Bone marrow (tissue), 2 donors: ENCODE measurements around the gene UBR7.

Source experiments
- DNase-seq, 2 donors: peaks; one replicate each; lab custom pipeline; 2025; lab: John Stamatoyannopoulos, UW

Gene UBR7

DNA sequence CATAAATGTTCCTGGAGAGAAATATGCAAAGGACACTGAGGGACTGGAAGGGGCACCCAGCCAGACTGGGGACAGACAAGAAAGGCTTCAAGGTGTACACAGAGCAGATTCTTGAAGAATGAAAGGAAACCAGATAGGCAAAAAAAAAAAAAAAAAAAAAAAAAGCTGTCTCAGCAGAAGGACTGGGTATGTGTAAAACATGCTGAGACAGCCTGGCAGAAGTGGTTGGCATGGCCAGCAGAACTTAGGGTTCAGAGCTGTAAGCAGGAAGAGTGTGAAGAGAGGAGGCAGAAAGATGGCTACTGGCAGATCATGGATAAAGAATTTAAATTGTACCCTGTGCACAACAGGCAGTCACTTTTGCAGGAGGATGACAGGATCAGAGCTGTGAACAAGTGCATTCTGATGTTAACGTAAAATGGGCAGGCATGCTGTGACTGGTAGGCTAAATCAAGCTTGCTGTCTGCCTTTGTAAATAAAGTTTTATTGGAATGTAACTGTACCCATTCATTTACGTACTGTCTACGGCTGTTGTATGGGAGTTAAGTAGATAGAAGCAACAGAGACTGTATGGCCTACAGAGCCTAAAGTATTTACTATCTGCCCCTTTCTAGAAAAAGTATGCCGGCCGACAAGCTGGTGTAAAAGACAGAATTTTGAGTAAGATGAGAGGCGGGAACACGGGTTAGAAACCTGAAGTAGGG is 42.2 kb downstream of the UBR7 start:
- DNase-seq, result no peak

DNA sequence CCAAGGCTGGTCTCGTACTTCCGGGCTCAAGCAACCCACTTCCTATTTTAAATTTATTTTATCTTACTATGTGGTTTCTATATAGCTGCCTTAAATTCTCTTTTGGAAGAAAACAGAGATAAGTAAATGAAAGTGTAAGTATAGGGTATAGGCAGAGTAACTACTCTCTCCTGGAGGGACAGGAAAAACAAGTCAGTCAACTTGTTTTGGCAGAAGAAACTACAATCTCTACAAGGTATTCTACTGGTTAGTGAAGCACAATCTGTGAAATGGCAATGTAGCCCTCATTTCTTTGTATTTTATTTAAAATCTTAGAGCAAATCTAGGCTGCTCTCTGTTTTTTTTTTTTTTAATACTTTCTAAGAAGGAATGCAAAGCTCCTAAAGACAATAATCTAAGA is 55.4 kb downstream of the UBR7 start:
- no peak for DNase-seq

DNA sequence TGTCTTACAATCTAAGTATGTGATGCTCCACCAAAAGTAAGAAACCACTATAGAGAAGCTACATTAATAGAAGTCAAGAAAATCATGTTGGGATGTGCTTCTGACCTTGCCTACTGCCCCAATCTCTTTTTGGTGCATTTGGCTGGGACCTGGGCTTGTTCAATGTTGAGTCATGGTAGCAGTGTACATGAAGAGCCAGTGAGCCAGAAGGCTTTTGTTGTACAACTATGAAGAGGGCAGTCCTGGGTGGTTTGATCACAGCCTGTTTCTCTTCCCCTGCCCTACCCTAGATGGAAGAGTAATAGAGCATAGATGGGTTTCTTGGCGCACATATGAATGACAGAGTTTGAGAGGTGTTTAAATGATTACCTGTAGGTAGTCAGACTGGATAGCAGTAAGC is 56.4 kb downstream of the UBR7 start:
- DNase-seq, result no peak

DNA sequence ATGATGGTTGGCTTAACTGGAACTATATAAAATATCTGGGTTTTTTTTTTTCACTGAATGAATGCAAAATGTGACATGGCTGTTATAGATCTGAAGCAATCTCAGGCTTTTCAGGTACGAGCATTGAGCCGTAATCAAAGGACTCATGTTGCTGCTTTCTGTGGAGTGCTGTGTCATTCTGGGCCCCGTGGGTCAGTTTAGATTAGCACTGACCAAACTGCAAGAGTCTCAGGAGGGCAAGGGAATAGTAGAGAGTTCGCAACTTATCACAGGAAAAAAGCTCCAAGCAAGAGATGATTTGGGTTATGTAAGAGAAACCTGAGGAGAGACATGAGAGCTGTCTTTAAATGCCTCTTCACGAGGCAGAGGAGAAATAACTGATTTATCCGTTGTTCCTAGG is 59.1 kb downstream of the UBR7 start:
- no peak for DNase-seq

DNA sequence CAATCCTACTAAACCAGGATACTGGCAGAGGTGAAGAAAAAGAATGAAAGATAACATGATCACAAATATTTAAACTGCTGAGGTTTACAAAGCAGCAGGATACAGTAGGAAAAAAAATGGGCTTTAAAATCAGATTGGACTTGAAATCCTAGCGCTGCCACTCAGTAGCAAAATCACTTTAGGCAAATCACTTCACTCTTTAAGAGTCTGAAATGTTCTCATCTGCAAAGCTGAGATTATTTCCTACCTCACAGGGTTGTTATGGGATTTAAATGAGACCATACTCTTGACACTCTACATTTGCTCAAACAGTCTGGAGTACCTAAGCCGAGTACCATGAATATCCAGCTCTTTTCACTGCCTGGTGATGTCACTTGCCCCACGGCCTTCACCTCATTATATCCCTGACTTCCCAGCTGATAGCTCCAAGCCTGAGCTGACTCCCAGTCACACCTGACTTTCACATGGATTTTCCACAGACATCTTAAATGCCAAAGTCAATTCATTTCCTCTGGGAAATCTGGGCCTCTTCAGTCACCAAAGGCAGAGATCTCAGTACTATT is 60.2 kb downstream of the UBR7 start:
- DNase-seq, result no peak

DNA sequence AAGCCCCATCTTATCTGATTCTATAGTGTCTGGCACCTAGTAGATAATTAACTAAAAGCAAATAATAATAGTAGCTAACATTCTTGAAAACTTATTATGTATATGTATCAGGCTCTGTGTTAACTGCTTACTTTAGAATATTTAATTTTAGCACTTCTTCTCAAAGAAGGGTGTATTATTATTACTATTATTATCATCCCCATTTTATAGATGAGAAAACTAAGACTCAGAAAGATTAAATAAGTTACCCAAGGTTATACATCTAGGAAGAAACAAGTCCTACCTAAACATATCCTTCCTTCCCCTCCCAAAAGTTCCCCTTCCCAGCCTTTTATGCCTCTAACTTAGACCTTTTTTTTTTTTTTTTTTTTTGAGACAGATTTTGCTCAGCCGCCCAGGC is 61.4 kb downstream of the UBR7 start:
- no peak for DNase-seq

DNA sequence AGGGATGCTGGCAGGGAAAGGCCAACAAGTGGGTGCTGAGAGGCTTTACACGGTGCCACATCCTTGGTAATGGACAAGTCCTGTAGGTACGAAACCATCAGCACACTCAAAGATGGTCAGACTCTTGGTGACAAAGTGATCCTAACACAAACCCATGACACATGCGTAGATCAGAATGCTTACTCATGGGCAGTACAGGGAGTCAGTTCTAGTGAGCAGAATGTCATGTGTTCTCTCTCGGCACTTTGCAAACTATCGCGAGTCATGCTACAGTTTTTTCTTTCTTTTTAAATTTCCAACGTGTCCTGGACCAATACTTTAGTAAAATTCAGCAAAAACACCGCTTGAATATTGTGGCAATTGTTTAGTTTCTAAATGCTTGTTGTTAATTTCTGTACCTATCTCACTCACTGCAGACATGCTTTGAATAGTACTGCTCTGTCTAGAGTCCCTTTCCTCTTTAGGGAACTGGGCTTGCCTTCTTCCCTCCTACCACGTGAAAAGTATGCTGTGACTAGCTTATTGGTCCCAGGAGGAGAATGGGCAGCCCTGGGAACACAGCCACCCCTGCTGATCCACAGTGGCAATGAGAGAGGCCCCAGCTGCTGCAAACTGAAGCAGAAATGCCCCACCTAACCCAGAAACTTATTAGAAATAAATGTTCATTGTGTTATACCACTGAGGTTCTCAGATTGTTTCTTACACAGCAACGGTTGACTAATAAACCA is 62.4 kb downstream of the UBR7 start:
- no peak for DNase-seq

DNA sequence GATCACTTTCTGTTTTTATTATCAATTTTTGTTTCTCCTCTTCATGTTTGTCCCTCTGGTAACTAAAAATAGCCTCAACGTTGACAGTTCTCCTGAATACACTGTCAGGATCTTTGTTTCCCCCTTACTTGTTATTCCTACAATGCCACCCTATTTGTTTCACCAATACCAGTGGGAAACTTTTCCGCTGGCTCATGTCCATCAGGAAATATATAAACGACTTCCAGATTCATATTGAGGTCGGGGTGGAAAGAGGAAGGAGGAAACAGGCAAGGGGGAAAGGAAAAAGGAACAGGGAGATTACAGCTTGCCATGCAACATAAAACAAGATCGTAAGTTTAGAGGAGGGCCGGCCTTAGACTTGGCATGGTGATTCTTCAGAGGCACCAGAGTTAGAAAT is 64.1 kb downstream of the UBR7 start:
- DNase-seq, result no peak

DNA sequence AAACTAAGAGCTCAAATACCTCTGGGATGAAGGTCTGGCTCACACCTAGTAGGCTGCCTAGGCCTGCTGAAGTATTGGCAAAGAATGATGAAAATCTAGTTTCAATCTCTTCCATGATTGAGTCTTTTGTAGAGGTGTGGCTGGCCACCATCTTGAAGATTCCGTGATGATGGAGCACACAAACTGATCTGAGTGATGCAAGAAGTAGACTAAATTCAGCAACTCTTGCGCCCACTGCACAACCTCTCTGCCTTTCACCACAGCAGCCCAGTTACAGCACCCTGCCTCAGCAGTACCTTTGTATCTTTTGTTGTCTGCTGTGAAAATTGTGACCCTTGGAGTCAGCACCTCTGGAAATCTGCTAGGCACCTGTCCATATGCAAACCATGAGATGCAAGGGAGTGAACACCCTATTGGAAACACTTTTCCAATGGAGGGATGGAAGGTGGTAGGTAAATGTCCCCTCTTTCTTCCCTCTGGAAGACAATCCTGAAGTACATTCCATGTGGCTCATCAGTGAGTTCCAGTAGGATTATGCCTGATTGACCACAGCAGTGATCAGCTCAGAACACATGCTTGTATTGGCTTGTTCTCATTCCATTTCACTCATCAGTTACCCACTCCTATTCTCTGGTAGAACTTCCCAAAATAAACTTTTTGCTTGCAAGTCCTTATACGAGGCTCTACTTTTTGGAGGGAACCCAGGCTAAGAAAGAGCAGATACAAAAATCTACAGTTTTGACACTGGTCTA is 67.2 kb downstream of the UBR7 start:
- DNase-seq, result no peak

DNA sequence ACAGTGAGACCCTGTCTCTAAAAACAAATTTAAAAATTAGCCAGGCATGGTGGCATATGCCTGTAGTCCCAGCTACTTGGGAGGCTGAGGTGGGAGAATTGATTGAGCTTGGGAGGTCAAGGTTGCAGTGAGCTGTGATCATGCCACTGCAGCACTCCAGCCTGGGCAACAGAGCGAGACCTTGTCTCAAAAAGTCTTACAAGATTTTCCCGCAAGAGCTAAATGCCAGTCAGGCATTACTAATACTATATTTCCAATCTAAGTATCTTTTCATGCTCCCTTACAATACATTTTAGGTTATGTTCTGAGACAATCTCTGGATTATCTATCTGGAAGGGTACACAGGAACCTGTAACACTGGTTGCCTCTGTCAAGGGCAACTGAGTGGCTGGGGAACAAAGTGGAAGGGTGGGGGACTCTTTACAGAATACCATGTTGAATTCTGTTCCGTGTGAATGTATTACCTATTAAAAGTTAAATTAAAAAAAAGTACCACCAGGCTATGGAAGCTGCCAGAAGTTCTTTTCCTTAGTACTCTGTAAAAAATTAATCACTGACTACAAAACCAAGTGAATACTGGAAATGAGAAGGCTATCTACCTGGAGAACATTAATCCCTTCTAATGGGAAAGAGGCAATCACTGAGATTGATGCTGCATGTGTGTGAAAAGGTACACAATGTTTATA is 69.1 kb downstream of the UBR7 start:
- DNase-seq, result no peak
